ENCODE data around the gene KRT33B. TPM values are rescaled to one million over a fixed set of nuclear protein-coding genes. Genes with fewer than 3 reads are reported as not detected.
A peak's percentile ranks its signal among the peaks of the same experiment; 100 is the strongest.

Gene KRT33B
- total RNA-seq, 3 donors from 2014 or later = not detected

GRCh38 chr17:41415833-41416335 is 46.3 kb upstream of the KRT33B start:
- no peak for DNase-seq (ENCODE audit: low spot score in 2 of 2)
- H3K27ac ChIP-seq = peak overlapping the region; percentile 19 to 30

GRCh38 chr17:41415411-41415810 is 45.8 kb upstream of the KRT33B start:
- Histone ChIP-seq H3K27ac (peak overlapping the region; percentile 19 to 30), H3K4me3 (no peak overlapping the region), H3K9me3 (no peaks in the 10 kb centered on the region), H3K27me3 (no peaks in the 10 kb centered on the region), H3K4me1 (peaks cover 0 to 5% of the 10 kb centered on the region in 2 donors), H3K36me3 (no peaks in the 10 kb centered on the region)
- DNase-seq (ENCODE audit: low spot score in 2 of 2) = no peak
- intact Hi-C loops (cut with DNase I; ENCODE audit: low total_unique reads) = no loop called here
- TF ChIP-seq CTCF (IDR thresholded peaks at IDR 0.05) (no peak), POLR2AphosphoS5 (IDR thresholded peaks at IDR 0.05) (no peak), POLR2A (IDR thresholded peaks at IDR 0.05) (no peak)

More at GRCh38 chr17:41415833-41416335, 46.3 kb upstream of the KRT33B start:
- H3K27me3 ChIP-seq = no peaks in the 10 kb centered on the region
- no peak for TF ChIP-seq CTCF (IDR thresholded peaks at IDR 0.05)
- no peak for TF ChIP-seq POLR2AphosphoS5 (IDR thresholded peaks at IDR 0.05)
- TF ChIP-seq POLR2A (IDR thresholded peaks at IDR 0.05) = no peak
- intact Hi-C loops (cut with DNase I; ENCODE audit: low total_unique reads) = no loop called here
- no peak overlapping the region for H3K4me3 ChIP-seq
- H3K4me1 ChIP-seq = peaks cover 0 to 9% of the 10 kb centered on the region in 2 donors
- H3K9me3 ChIP-seq = no peaks in the 10 kb centered on the region
- H3K36me3 ChIP-seq = no peaks in the 10 kb centered on the region

- H3K36me3 ChIP-seq = no peaks in the 10 kb centered on the region
- no peak overlapping the region for H3K27ac ChIP-seq
- H3K27me3 ChIP-seq = no peaks in the 10 kb centered on the region
- peaks cover 0 to 4% of the 10 kb centered on the region in 2 donors for H3K4me1 ChIP-seq
- no peak for DNase-seq (ENCODE audit: low spot score in 2 of 2)
- intact Hi-C loops (cut with DNase I; ENCODE audit: low total_unique reads) = no loop called here
- H3K4me3 ChIP-seq = no peak overlapping the region
- no peaks in the 10 kb centered on the region for H3K9me3 ChIP-seq
- TF ChIP-seq POLR2A (IDR thresholded peaks at IDR 0.05) (no peak), CTCF (IDR thresholded peaks at IDR 0.05) (no peak), POLR2AphosphoS5 (IDR thresholded peaks at IDR 0.05) (no peak)
Observed at GRCh38 chr17:41413982-41414381, 44.4 kb upstream of the KRT33B start.

- Histone ChIP-seq H3K9me3 (no peaks in the 10 kb centered on the region), H3K4me3 (no peak overlapping the region), H3K4me1 (peaks cover 0 to 4% of the 10 kb centered on the region in 2 donors), H3K27ac (no peak overlapping the region), H3K36me3 (no peaks in the 10 kb centered on the region), H3K27me3 (no peaks in the 10 kb centered on the region)
- no peak for TF ChIP-seq POLR2A (IDR thresholded peaks at IDR 0.05)
- no peak for TF ChIP-seq CTCF (IDR thresholded peaks at IDR 0.05)
- no peak for TF ChIP-seq POLR2AphosphoS5 (IDR thresholded peaks at IDR 0.05)
- DNase-seq (ENCODE audit: low spot score in 2 of 2) = peak in 1 of 2 donors; percentile 64
- intact Hi-C loops (cut with DNase I; ENCODE audit: low total_unique reads) = no loop called here
Observed at GRCh38 chr17:41413353-41413957, 43.8 kb upstream of the KRT33B start.

- no peaks in the 10 kb centered on the region for H3K27me3 ChIP-seq
- no peak for DNase-seq (ENCODE audit: low spot score in 2 of 2)
- H3K9me3 ChIP-seq = no peaks in the 10 kb centered on the region
- H3K4me3 ChIP-seq = no peak overlapping the region
- no peaks in the 10 kb centered on the region for H3K36me3 ChIP-seq
- TF ChIP-seq POLR2A (IDR thresholded peaks at IDR 0.05) = no peak
- no peak for TF ChIP-seq POLR2AphosphoS5 (IDR thresholded peaks at IDR 0.05)
- intact Hi-C loops (cut with DNase I; ENCODE audit: low total_unique reads) = no loop called here
- H3K27ac ChIP-seq = no peak overlapping the region
- no peaks in the 10 kb centered on the region for H3K4me1 ChIP-seq
Observed at GRCh38 chr17:41411072-41411840, 41.6 kb upstream of the KRT33B start.
